ENCODE measurements around the gene DGKD. TPM values are rescaled to one million over a fixed set of nuclear protein-coding genes. Genes with fewer than 3 reads are reported as not detected.

Gene DGKD
- total and polyA plus RNA-seq, 2 donors (not counting 1 experiment from before 2014, with no cell fraction given), result 6.0 to 9.9 TPM

DNA sequence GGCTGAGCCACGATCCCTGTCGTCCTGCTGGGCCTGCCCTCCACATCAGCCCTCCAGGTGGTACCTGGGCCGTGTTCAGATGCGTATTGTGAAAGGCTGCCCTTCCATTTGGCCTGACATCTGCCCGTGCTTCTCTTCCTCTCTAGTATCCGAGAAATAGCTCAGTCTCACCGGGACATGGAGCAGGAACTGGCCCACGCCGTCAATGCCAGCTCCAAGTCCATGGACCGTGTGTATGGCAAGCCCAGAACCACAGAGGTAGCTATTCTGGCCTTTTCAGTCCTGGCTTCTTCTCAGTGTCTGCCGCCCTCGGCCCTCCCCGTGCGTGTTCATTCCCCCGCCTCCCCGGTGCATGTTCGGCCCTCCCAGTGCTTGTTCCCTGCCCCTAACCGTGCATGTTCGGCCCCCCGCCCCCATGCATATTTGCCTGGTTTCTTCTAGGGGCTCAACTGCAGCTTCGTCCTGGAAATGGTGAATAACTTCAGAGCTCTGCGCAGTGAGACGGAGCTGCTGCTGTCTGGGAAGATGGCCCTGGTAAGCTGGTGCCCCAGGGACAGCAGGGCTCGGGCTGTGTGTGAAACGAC lies 108.0 kb downstream of the DGKD start:
- no peaks in the 10 kb centered on the region for H3K27me3 ChIP-seq (ENCODE audit: control insufficient read depth, insufficient read depth, low read length)
- no peak for DNase-seq (ENCODE audit: low read depth in 2 of 2)
- no peaks in the 10 kb centered on the region for H3K9me3 ChIP-seq (ENCODE audit: control insufficient read depth, insufficient read depth, low read depth, low read length)
- no peaks in the 10 kb centered on the region for H4K20me1 ChIP-seq (ENCODE audit: control insufficient read depth, extremely low read depth, insufficient read depth, low read length)
- no peak for TF ChIP-seq EZH2 (IDR thresholded peaks at IDR 0.05; ENCODE audit: low read length, missing control alignments)
- TF ChIP-seq, protein P1, sequence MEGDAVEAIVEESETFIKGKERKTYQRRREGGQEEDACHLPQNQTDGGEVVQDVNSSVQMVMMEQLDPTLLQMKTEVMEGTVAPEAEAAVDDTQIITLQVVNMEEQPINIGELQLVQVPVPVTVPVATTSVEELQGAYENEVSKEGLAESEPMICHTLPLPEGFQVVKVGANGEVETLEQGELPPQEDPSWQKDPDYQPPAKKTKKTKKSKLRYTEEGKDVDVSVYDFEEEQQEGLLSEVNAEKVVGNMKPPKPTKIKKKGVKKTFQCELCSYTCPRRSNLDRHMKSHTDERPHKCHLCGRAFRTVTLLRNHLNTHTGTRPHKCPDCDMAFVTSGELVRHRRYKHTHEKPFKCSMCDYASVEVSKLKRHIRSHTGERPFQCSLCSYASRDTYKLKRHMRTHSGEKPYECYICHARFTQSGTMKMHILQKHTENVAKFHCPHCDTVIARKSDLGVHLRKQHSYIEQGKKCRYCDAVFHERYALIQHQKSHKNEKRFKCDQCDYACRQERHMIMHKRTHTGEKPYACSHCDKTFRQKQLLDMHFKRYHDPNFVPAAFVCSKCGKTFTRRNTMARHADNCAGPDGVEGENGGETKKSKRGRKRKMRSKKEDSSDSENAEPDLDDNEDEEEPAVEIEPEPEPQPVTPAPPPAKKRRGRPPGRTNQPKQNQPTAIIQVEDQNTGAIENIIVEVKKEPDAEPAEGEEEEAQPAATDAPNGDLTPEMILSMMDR (conservative IDR thresholded peaks at IDR 0.05 in 1 of 2, IDR thresholded peaks at IDR 0.05 in 1 of 2; ENCODE audit: low read depth in 1 of 2, low read length in 2 of 2), result no peak
- H3K79me2 ChIP-seq (ENCODE audit: control insufficient read depth, insufficient read depth, low read length), result no peaks in the 10 kb centered on the region
- no peaks in the 10 kb centered on the region for H3K4me1 ChIP-seq (ENCODE audit: control insufficient read depth, extremely low read depth, insufficient read depth, low read length)
- H3K4me2 ChIP-seq (ENCODE audit: extremely low read depth, insufficient read depth, low read length), result no peak overlapping the region
- peaks cover 5% of the 10 kb centered on the region for H3K36me3 ChIP-seq (ENCODE audit: control insufficient read depth, insufficient read depth, low read length)
- no peak overlapping the region for H3K27ac ChIP-seq (ENCODE audit: insufficient read depth, low read length)
- no peak overlapping the region for H3K9ac ChIP-seq (ENCODE audit: insufficient read depth, low read length)
- H2AFZ ChIP-seq (ENCODE audit: low read length), result no peak overlapping the region
- no peak overlapping the region for H3K4me3 ChIP-seq (replicated peaks in 1 of 4; ENCODE audit: control extremely low read depth in 1 of 4, insufficient read depth in 1 of 4, low read depth in 3 of 4, low read length in 4 of 4)

DNA sequence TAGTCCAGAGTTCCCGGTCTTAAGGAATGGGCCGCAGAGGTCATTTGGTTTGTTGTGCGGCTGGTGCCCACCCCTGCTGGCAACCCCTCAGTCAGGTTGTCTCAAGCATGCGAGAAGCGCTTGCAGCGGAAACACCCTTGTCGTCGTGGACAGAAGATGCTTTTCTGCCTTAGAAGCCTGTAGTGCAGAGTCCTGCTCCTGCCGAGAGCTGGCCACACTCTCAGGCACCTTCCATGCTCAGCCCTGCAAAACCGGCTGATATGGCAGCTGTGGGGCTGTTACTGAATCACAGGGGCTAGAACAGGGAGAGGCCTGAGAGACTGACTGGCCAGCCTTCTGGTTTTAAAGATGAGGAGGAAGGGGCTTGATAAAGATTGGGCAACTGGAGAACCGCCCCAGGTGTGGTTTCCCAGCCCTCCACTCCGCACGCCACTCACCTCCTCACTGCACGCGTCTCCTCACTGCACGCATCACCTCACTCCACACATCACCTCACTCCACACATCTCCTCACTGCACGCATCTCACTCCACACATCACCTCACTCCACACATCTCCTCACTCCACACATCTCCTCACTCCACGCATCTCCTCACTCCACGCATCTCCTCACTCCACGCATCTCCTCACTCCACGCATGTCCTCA lies 108.7 kb downstream of the DGKD start:
- no peak for DNase-seq (ENCODE audit: low read depth in 2 of 2)

DNA sequence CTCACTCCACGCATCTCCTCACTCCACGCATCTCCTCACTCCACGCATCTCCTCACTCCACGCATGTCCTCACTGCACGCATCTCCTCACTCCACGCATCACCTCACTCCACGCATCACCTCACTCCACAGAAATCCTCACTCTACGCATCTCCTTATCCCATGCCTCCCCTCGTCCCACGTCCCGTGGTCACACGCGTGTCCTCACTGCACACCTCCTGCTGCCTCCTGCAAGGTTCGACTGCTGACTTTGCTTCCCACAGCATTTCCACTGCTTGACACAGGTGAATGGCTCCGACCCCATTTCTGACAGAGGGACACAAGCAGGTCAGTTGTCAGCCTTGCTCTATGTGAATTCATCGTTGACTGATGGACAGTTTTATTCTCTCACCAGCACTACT lies 109.3 kb downstream of the DGKD start:
- peaks cover 5% of the 10 kb centered on the region for H3K36me3 ChIP-seq (ENCODE audit: control insufficient read depth, insufficient read depth, low read length)
- no peaks in the 10 kb centered on the region for H3K27me3 ChIP-seq (ENCODE audit: control insufficient read depth, insufficient read depth, low read length)
- no peak for DNase-seq (ENCODE audit: low read depth in 2 of 2)
- no peak overlapping the region for H3K4me3 ChIP-seq (replicated peaks in 1 of 4; ENCODE audit: control extremely low read depth in 1 of 4, insufficient read depth in 1 of 4, low read depth in 3 of 4, low read length in 4 of 4)
- no peak overlapping the region for H3K27ac ChIP-seq (ENCODE audit: insufficient read depth, low read length)
- no peaks in the 10 kb centered on the region for H3K9me3 ChIP-seq (ENCODE audit: control insufficient read depth, insufficient read depth, low read depth, low read length)
- H3K9ac ChIP-seq (ENCODE audit: insufficient read depth, low read length), result no peak overlapping the region
- H3K4me2 ChIP-seq (ENCODE audit: extremely low read depth, insufficient read depth, low read length), result no peak overlapping the region
- no peak overlapping the region for H2AFZ ChIP-seq (ENCODE audit: low read length)
- no peaks in the 10 kb centered on the region for H4K20me1 ChIP-seq (ENCODE audit: control insufficient read depth, extremely low read depth, insufficient read depth, low read length)
- H3K4me1 ChIP-seq (ENCODE audit: control insufficient read depth, extremely low read depth, insufficient read depth, low read length), result no peaks in the 10 kb centered on the region
- no peak for TF ChIP-seq EZH2 (IDR thresholded peaks at IDR 0.05; ENCODE audit: low read length, missing control alignments)
- TF ChIP-seq, protein P1 (conservative IDR thresholded peaks at IDR 0.05 in 1 of 2, IDR thresholded peaks at IDR 0.05 in 1 of 2; ENCODE audit: low read depth in 1 of 2, low read length in 2 of 2), result no peak
- H3K79me2 ChIP-seq (ENCODE audit: control insufficient read depth, insufficient read depth, low read length), result no peaks in the 10 kb centered on the region

More for the DNA sequence above, 108.7 kb downstream of the DGKD start:
- Histone ChIP-seq H2AFZ (ENCODE audit: low read length) (no peak overlapping the region), H3K4me2 (ENCODE audit: extremely low read depth, insufficient read depth, low read length) (no peak overlapping the region), H3K9me3 (ENCODE audit: control insufficient read depth, insufficient read depth, low read depth, low read length) (no peaks in the 10 kb centered on the region), H3K36me3 (ENCODE audit: control insufficient read depth, insufficient read depth, low read length) (peaks cover 5% of the 10 kb centered on the region), H3K4me3 (replicated peaks in 1 of 4; ENCODE audit: control extremely low read depth in 1 of 4, insufficient read depth in 1 of 4, low read depth in 3 of 4, low read length in 4 of 4) (no peak overlapping the region), H3K79me2 (ENCODE audit: control insufficient read depth, insufficient read depth, low read length) (no peaks in the 10 kb centered on the region), H4K20me1 (ENCODE audit: control insufficient read depth, extremely low read depth, insufficient read depth, low read length) (no peaks in the 10 kb centered on the region), H3K4me1 (ENCODE audit: control insufficient read depth, extremely low read depth, insufficient read depth, low read length) (no peaks in the 10 kb centered on the region), H3K27ac (ENCODE audit: insufficient read depth, low read length) (no peak overlapping the region), H3K27me3 (ENCODE audit: control insufficient read depth, insufficient read depth, low read length) (no peaks in the 10 kb centered on the region), H3K9ac (ENCODE audit: insufficient read depth, low read length) (no peak overlapping the region)
- no peak for TF ChIP-seq EZH2 (IDR thresholded peaks at IDR 0.05; ENCODE audit: low read length, missing control alignments)
- TF ChIP-seq, protein P1 (conservative IDR thresholded peaks at IDR 0.05 in 1 of 2, IDR thresholded peaks at IDR 0.05 in 1 of 2; ENCODE audit: low read depth in 1 of 2, low read length in 2 of 2), result no peak

Measured in fibroblast of lung (primary cell).